BLaER1 (cell line): Measurements from ENCODE around the gene PTPRN2.

ENCODE experiments used
- H3K27ac ChIP-seq: shearing (Covaris generic); formaldehyde crosslinking; 2 replicates; pipeline ENCODE4 v1.8.1; 2022
- H3K27me3 ChIP-seq: shearing (Covaris generic); formaldehyde crosslinking; 2 replicates; pipeline ENCODE4 v1.8.1; 2022
- H3K36me3 ChIP-seq: shearing (Covaris generic); formaldehyde crosslinking; 2 replicates; pipeline ENCODE4 v1.8.1; 2022
- H3K4me1 ChIP-seq: shearing (Covaris generic); formaldehyde crosslinking; 2 replicates; pipeline ENCODE4 v1.8.1; 2022
- H3K4me2 ChIP-seq: shearing (Covaris generic); formaldehyde crosslinking; 2 replicates; pipeline ENCODE4 v1.8.1; 2022
- H3K4me3 ChIP-seq: shearing (Covaris generic); formaldehyde crosslinking; 2 replicates; pipeline ENCODE4 v1.8.1; 2022
- H3K9ac ChIP-seq: shearing (Covaris generic); formaldehyde crosslinking; 2 replicates; pipeline ENCODE4 v1.8.1; 2022
- H3K9me3 ChIP-seq: shearing (Covaris generic); formaldehyde crosslinking; 2 replicates; pipeline ENCODE4 v1.8.1; 2022
- H4K20me1 ChIP-seq: shearing (Covaris generic); formaldehyde crosslinking; 2 replicates; pipeline ENCODE4 v1.8.1; 2022
- Cebpa-rat ChIP-seq: shearing (Covaris generic); IDR thresholded peaks from 2 replicates; pipeline ENCODE4 v1.8.1; 2022

The PTPRN2 gene

DNA sequence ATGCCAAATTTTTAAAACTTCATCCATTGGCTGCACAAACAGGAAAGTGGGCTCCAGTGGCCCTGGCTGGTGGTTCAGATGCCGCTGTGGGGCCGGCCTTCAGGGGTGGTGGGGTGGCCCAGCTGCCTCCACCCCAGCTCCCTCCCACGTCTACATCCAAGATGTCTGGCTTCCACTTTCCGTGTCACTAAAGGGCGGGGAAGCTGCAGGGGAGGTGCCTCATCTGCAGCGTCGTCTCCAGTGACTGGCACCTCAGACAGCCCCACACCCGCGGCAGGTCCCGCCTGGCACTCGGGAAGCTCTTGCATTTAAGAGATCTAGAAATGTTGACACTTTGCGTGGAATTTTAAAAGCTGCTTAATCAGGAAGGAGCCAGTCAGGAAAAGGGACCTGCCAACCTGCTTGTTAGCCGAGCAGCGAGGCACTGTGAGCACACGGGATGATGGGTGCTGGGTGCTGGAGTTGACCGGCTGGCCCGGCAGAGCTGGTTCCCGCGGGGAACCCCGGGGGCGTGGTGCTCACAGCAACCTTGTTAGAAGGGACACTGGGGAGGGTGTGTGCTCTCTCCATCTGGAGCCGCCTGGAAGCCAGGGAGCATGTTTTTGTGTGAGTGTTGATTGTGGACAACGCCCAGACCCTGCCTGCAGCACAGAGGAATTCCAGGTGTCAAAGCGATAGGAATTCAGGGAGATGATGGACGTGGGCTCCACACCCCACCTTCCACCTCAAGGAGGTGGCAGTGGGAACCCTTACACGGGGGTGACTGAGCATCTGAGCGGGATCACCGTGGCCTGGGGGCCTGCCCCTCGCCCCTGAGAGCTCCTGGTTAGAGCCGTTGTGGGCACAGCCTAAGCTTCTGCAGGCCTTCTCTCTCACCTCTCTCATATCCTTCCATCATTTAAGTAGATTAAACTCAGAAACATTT lies 320.5 kb downstream of the PTPRN2 start:
- no peak for TF ChIP-seq Cebpa-rat
- Histone ChIP-seq H3K4me2 (no peak overlapping the region), H3K9ac (no peak overlapping the region), H3K9me3 (no peaks in the 10 kb centered on the region), H3K27ac (no peak overlapping the region), H4K20me1 (no peaks in the 10 kb centered on the region), H3K36me3 (no peaks in the 10 kb centered on the region), H3K27me3 (no peaks in the 10 kb centered on the region), H3K4me3 (no peak overlapping the region), H3K4me1 (no peaks in the 10 kb centered on the region)

DNA sequence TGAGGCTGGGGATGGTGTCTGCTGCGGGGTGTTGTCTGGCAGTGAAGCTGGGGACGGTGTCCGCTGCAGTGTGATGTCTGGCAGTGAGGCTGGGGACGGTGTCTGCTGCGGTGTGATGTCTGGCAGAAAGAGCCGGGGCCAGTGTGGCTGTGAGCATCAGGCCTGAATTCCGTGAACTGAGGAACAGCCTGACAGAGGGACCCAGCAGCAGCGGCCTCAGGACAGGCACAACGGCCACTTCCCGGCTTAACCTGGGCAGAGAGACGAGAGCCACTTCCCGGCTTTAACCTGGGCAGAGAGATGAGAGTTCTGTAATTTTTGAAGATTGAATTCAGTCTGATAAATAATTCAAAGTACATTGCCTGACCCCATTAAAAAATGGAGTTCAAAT lies 321.2 kb downstream of the PTPRN2 start:
- Histone ChIP-seq H3K4me2 (no peak overlapping the region), H3K27me3 (no peaks in the 10 kb centered on the region), H4K20me1 (no peaks in the 10 kb centered on the region), H3K9ac (no peak overlapping the region), H3K27ac (no peak overlapping the region), H3K4me1 (no peaks in the 10 kb centered on the region), H3K4me3 (no peak overlapping the region), H3K9me3 (no peaks in the 10 kb centered on the region), H3K36me3 (no peaks in the 10 kb centered on the region)
- no peak for TF ChIP-seq Cebpa-rat

DNA sequence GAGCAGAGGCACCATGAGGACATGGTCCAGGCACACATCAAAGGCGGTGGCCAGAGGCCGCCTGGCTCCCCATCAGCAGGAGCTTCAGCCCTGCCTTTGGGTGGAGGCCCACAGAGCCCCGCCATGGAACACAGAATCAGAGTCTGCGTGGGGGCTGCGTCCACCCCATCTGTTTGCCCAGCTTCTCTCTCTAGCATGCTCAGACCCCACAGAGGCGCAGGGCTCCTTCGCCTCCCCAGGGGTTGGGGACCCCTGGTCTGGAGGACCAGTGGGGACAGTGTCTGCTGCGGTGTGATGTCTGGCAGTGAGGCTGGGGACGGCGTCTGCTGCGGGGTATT lies 321.9 kb downstream of the PTPRN2 start:
- Histone ChIP-seq H3K27ac (no peak overlapping the region), H3K9me3 (no peaks in the 10 kb centered on the region), H3K36me3 (no peaks in the 10 kb centered on the region), H3K27me3 (no peaks in the 10 kb centered on the region), H4K20me1 (no peaks in the 10 kb centered on the region), H3K4me2 (no peak overlapping the region), H3K4me1 (no peaks in the 10 kb centered on the region), H3K4me3 (no peak overlapping the region), H3K9ac (no peak overlapping the region)
- no peak for TF ChIP-seq Cebpa-rat

GRCh38 chr7:158264881-158265742 lies 322.5 kb downstream of the PTPRN2 start:
- Histone ChIP-seq H3K4me1 (no peaks in the 10 kb centered on the region), H3K9ac (no peak overlapping the region), H3K27me3 (no peaks in the 10 kb centered on the region), H3K4me2 (no peak overlapping the region), H3K4me3 (no peak overlapping the region), H3K36me3 (no peaks in the 10 kb centered on the region), H3K27ac (no peak overlapping the region), H4K20me1 (no peaks in the 10 kb centered on the region), H3K9me3 (no peaks in the 10 kb centered on the region)
- no peak for TF ChIP-seq Cebpa-rat

DNA sequence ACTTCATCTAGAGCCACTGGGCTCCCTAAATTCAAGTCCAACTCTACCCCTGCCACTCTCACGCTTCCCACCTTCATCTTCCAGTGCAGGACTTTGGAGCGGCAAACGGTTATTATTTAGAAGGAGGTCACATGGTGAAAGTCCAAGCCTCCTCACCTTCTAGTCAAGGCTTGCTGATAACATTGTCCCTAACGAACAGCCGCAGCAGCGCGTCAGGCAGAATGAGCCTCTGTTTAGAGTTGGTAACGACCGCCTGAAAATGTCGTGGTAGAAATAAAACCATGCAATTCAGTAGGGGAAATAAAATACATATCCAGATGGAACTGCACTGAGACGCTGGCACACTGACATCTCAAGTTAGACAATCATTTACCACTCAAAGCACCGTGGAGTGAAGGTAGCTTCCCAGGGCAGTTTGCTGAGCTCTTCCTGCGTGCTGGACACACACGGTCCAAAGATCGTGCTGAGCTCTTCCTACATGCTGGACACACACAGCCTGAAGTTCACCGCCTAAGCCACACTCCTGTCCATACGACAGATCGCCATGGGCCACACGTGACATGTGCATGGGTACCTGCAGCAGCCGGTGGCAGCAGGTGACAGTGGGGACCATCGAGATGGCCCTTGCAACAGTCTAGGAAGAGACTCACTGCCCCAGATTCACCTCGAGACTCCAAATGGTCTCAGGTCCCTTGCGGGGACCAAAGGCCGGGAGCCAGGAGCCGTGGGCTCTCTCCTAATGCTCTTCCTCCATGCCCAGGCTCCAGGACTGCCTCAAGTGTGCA lies 323.5 kb downstream of the PTPRN2 start:
- no peaks in the 10 kb centered on the region for H4K20me1 ChIP-seq
- H3K27ac ChIP-seq = no peak overlapping the region
- H3K4me2 ChIP-seq = no peak overlapping the region
- no peaks in the 10 kb centered on the region for H3K27me3 ChIP-seq
- no peaks in the 10 kb centered on the region for H3K4me1 ChIP-seq
- H3K9me3 ChIP-seq = no peaks in the 10 kb centered on the region
- no peak for TF ChIP-seq Cebpa-rat
- no peaks in the 10 kb centered on the region for H3K36me3 ChIP-seq
- no peak overlapping the region for H3K9ac ChIP-seq
- H3K4me3 ChIP-seq = no peak overlapping the region

DNA sequence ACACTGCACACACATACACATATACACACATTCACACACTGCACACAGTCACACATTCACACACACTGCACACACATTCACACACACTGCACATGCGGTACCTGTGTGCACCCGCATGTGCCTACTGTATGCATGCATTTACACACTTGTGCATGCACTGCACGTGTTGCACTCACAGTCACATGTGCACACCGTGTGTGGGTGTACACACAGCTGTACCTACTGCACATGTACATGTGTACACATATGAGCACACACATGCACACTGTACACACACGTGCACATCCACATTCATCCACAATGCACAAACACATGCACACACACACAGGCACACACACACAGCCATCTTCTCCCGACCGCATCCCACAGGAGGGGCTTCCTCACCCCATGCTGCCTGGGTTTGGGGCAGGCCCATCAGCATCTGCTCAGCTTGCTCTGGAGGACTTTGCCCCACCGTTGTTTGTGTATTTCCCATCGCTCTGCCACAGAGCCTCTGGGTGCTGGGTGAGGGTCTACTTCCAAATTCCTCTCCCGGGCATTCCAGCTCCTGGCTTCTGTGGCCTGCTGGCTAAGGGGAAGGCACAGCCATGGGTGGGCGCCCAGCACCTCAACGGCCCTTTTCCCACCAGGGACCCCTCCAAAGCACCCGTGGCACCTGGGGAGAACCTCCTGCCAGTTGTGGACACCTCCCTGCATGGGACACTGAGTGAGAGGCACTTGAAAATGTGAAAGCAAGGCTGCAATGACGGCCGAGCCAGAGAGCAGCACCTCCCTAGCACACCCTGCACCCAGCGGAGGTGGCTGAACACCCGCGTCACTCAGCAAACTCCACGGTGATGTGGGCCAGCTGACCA lies 324.3 kb downstream of the PTPRN2 start:
- no peaks in the 10 kb centered on the region for H3K4me1 ChIP-seq
- TF ChIP-seq Cebpa-rat = no peak
- H3K27me3 ChIP-seq = no peaks in the 10 kb centered on the region
- H3K36me3 ChIP-seq = no peaks in the 10 kb centered on the region
- no peak overlapping the region for H3K27ac ChIP-seq
- no peaks in the 10 kb centered on the region for H4K20me1 ChIP-seq
- H3K9ac ChIP-seq = no peak overlapping the region
- H3K4me3 ChIP-seq = no peak overlapping the region
- no peak overlapping the region for H3K4me2 ChIP-seq
- no peaks in the 10 kb centered on the region for H3K9me3 ChIP-seq

- H3K36me3 ChIP-seq = no peaks in the 10 kb centered on the region
- H3K27ac ChIP-seq = no peak overlapping the region
- no peaks in the 10 kb centered on the region for H4K20me1 ChIP-seq
- H3K27me3 ChIP-seq = no peaks in the 10 kb centered on the region
- H3K9ac ChIP-seq = no peak overlapping the region
- H3K4me3 ChIP-seq = no peak overlapping the region
- no peak for TF ChIP-seq Cebpa-rat
- no peak overlapping the region for H3K4me2 ChIP-seq
- no peaks in the 10 kb centered on the region for H3K9me3 ChIP-seq
- no peaks in the 10 kb centered on the region for H3K4me1 ChIP-seq
These were observed 325.1 kb downstream of the PTPRN2 start for GRCh38 chr7:158262284-158263109.

- H3K9me3 ChIP-seq = no peaks in the 10 kb centered on the region
- H3K27ac ChIP-seq = no peak overlapping the region
- no peaks in the 10 kb centered on the region for H3K27me3 ChIP-seq
- H4K20me1 ChIP-seq = no peaks in the 10 kb centered on the region
- H3K4me3 ChIP-seq = no peak overlapping the region
- no peak overlapping the region for H3K9ac ChIP-seq
- no peaks in the 10 kb centered on the region for H3K36me3 ChIP-seq
- no peak overlapping the region for H3K4me2 ChIP-seq
- no peaks in the 10 kb centered on the region for H3K4me1 ChIP-seq
- TF ChIP-seq Cebpa-rat = no peak
These were observed 326.0 kb downstream of the PTPRN2 start for GRCh38 chr7:158261362-158262235.
